Activated CD8-positive, alpha-beta memory T cell treated with anti-CD3 and anti-CD28 coated beads, Interleukin-2, amount 10 ng/mL, durations not matched to agents 7 days and 5 days (primary cell): Measurements from ENCODE around the gene GABPB2. TPM values are rescaled to one million over a fixed set of nuclear protein-coding genes. Genes with fewer than 3 reads are reported as not detected.

Experiments
- ATAC-seq: fragments of 150-1000 bp; cut with Tn5 transposase; one replicate; pipeline ENCODE4 v1.10.0; 2021; ENCODE audit warnings: moderate library complexity
- CTCF ChIA-PET: fragments of 350-600 bp; sonication (Branson Sonifier 250); formaldehyde crosslinking; loops from one replicate; lab custom pipeline; 2021; ENCODE audit warnings: antibody characterized with exemption; lab: Charles Lee
- DNase-seq: peaks from one replicate; pipeline ENCODE4 v3.0.0-alpha.2; 2020
- H3K27ac Mint-ChIP-seq: one replicate; pipeline ENCODE4 v1.8.0; 2021; ENCODE audit warnings: mild to moderate bottlenecking, mixed read lengths
- H3K27me3 Mint-ChIP-seq: one replicate; pipeline ENCODE4 v1.8.0; 2021; ENCODE audit warnings: mixed read lengths
- H3K36me3 Mint-ChIP-seq: one replicate; pipeline ENCODE4 v1.8.0; 2021; ENCODE audit warnings: mild to moderate bottlenecking, mixed read lengths
- H3K4me1 Mint-ChIP-seq: one replicate; pipeline ENCODE4 v1.8.0; 2021; ENCODE audit warnings: mixed read lengths
- H3K4me3 Mint-ChIP-seq: one replicate; pipeline ENCODE4 v1.8.0; 2021; ENCODE audit warnings: mild to moderate bottlenecking, moderate library complexity, mixed read lengths
- H3K9me3 Mint-ChIP-seq: one replicate; pipeline ENCODE4 v1.8.0; 2022; ENCODE audit warnings: low read depth, mixed read lengths
- total RNA-seq, 2 experiments: library from RNA; stranded (reverse); gene quantifications; one replicate each; pipeline ENCODE4 v1.2.3, GENCODE V29; 2021

Gene GABPB2
- total RNA-seq, 2 experiments from 2014 or later, result 20.0 to 23.9 TPM

- H3K27me3 Mint-ChIP-seq, result no peaks in the 10 kb centered on the region
Observed at GRCh38 chr1:151049458-151049857, 21.1 kb upstream of the GABPB2 start.

DNA sequence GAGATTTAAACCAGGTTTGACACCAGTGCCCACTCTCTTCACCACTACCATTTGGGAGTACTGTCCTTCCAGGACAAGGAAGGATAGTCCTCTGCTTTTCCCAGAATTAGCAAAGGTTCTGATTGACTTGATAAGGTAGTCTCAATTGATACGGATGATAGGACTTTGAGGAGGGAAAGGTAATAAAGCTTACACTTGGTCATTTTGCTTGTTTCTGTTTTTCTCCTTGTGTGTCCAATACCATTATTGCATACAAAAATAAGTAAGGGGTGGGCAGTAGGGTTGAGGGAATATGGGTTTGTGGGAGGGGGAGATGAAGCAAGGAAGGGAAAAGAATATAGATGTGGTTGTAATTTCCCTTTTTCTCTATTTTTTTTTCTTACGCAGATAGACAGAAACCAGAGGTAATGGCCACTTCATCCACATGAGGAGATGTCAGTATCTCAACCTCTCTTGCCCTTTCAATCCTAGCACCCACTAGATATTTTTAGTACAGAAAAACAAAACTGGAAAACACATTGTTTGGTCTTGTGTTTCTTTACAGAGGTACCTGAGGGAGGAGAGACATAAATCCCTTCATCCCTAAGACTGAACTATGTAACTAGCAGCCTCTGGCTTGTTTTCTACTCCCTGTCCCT lies 20.4 kb upstream of the GABPB2 start:
- H3K4me3 Mint-ChIP-seq, result no peak overlapping the region
- ATAC-seq, result no peak
- H3K27ac Mint-ChIP-seq, result peak overlapping the region; percentile 54

More at GRCh38 chr1:151049458-151049857, 21.1 kb upstream of the GABPB2 start:
- H3K36me3 Mint-ChIP-seq, result peaks cover 36% of the 10 kb centered on the region
- no peaks in the 10 kb centered on the region for H3K9me3 Mint-ChIP-seq
- CTCF ChIA-PET, result interaction anchor here (1.1 to 8.9 kb wide), 4 partner anchors 10 to 28 kb away, joined by 5 to 76 read pairs (median 39); partner anchors contain the start of genes CDC42SE1, GABPB2 and MLLT11
- H3K27ac Mint-ChIP-seq, result peak overlapping the region; percentile 54
- DNase-seq (no peak), ATAC-seq (no peak)
- peaks cover 34% of the 10 kb centered on the region for H3K4me1 Mint-ChIP-seq
- no peak overlapping the region for H3K4me3 Mint-ChIP-seq

DNA sequence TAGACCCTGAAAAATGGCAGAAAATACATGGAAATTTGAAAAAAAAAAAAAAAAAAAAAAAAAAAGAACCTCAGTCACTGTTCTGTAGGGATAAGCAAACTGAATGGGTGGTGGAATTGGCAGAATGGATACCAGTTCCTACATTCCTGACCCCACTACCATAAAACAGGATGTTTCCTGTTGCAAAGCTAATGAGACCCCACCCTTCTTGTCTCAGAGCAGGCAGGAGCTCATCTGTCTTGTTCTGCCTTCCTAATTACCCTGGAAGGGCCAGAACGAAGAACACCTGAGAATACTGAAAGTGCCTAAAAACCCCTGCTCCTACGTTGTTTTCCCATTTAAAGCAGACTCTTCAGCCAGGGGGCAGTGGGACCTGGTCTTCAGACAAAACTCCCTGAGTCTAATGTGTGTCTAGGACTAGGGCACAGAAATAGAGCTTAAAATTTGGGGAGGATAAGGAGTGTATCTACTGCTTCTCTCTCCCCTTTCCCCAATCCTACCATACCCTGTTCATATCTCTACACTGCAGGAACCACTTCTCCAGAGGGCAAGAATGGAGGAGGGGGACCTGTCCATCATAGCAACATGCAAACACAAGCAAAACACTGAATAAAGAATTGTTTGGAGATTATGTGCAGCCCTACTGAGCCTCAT lies 19.1 kb upstream of the GABPB2 start:
- ATAC-seq (no peak), DNase-seq (no peak)
- Mint-ChIP-seq H3K4me1 (peaks cover 52% of the 10 kb centered on the region), H3K27me3 (no peaks in the 10 kb centered on the region), H3K36me3 (peaks cover 55% of the 10 kb centered on the region), H3K9me3 (no peaks in the 10 kb centered on the region), H3K27ac (peak overlapping the region; percentile 35), H3K4me3 (no peak overlapping the region)
- CTCF ChIA-PET, result interaction anchor here (0.9 to 8.9 kb wide), 3 partner anchors 8 to 56 kb away, joined by 3 to 76 read pairs (median 71); partner anchors contain the start of genes CDC42SE1 and MLLT11

More for the DNA sequence above, 20.4 kb upstream of the GABPB2 start:
- H3K36me3 Mint-ChIP-seq, result peaks cover 42% of the 10 kb centered on the region
- no peaks in the 10 kb centered on the region for H3K9me3 Mint-ChIP-seq
- DNase-seq, result no peak
- peaks cover 39% of the 10 kb centered on the region for H3K4me1 Mint-ChIP-seq
- CTCF ChIA-PET, result interaction anchor here (0.9 to 8.9 kb wide), 5 partner anchors 9 to 55 kb away, joined by 3 to 76 read pairs (median 7); partner anchors contain the start of genes CDC42SE1, GABPB2 and MLLT11
- no peaks in the 10 kb centered on the region for H3K27me3 Mint-ChIP-seq

GRCh38 chr1:151054971-151055547 lies 15.5 kb upstream of the GABPB2 start:
- DNase-seq, result no peak
- H3K27ac Mint-ChIP-seq, result peak overlapping the region; percentile 96
- peak overlapping the region; percentile 91 for H3K4me3 Mint-ChIP-seq
- no peak for ATAC-seq
- H3K9me3 Mint-ChIP-seq, result no peaks in the 10 kb centered on the region
- peaks cover 75% of the 10 kb centered on the region for H3K36me3 Mint-ChIP-seq
- H3K4me1 Mint-ChIP-seq, result peaks cover 41% of the 10 kb centered on the region
- H3K27me3 Mint-ChIP-seq, result no peaks in the 10 kb centered on the region
- CTCF ChIA-PET, result interaction anchor here (1.1 to 8.3 kb wide), 6 partner anchors 6 to 44 kb away, joined by 3 to 71 read pairs (median 6); partner anchors contain the start of genes C1orf56 and GABPB2

DNA sequence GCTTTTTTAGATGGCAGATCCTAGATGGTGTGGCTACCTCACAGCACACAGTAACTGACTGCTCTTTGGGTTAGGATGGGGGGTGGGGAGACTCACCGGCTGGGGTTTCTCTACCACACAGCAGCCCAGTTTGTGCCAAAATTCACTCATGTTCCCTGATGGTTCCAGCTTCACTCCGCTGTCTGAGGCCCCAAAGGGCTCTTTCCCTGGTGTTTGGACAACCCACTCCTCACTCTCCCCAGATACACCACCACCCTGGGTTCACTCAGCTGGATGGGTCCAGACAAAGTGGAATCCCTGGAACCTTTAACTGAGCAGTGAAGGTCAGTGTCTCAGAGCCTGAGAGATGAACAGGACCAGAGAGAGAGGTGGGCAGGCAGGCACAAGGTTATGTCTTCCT lies 15.0 kb upstream of the GABPB2 start:
- CTCF ChIA-PET, result interaction anchor here (1.1 to 8.3 kb wide), 6 partner anchors 7 to 44 kb away, joined by 3 to 71 read pairs (median 6); partner anchors contain the start of genes C1orf56 and GABPB2
- H3K4me1 Mint-ChIP-seq, result peaks cover 44% of the 10 kb centered on the region
- no peaks in the 10 kb centered on the region for H3K27me3 Mint-ChIP-seq
- H3K36me3 Mint-ChIP-seq, result peaks cover 72% of the 10 kb centered on the region
- ATAC-seq (no peak), DNase-seq (no peak)
- no peaks in the 10 kb centered on the region for H3K9me3 Mint-ChIP-seq
- peak overlapping the region; percentile 96 for H3K27ac Mint-ChIP-seq
- peak overlapping the region; percentile 91 for H3K4me3 Mint-ChIP-seq

GRCh38 chr1:151056149-151056548 lies 14.4 kb upstream of the GABPB2 start:
- Mint-ChIP-seq H3K27me3 (no peaks in the 10 kb centered on the region), H3K27ac (peak overlapping the region; percentile 96), H3K9me3 (no peaks in the 10 kb centered on the region), H3K4me1 (peaks cover 49% of the 10 kb centered on the region), H3K36me3 (peaks cover 70% of the 10 kb centered on the region), H3K4me3 (peak overlapping the region; percentile 91)
- ATAC-seq (peak; percentile 20), DNase-seq (peak; percentile 53)
- CTCF ChIA-PET, result interaction anchor here (1.1 to 8.3 kb wide), 8 partner anchors 7 to 43 kb away, joined by 3 to 71 read pairs (median 9); partner anchors contain the start of genes C1orf56 and GABPB2

DNA sequence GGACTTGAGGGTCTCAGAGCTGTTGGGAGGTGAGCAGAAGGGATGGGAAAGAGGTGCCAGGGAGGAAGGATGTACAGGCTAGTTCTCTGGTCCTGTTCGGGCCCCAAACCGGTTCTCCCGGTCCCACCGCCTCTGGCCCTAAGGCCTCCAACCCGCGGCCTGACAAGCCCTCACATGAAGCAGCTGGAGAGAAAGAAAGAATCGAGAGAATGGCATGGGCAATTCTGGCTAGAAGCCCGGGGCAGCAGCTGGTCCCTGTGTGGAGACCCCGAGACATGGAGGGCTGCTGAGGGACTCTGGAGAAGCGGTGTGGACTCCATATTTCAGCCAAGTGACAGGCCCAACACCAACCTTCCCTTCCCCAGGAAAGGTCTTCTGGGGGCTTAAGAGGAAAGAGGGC lies 11.9 kb upstream of the GABPB2 start:
- peak overlapping the region; percentile 91 for H3K4me3 Mint-ChIP-seq
- peaks cover 55% of the 10 kb centered on the region for H3K4me1 Mint-ChIP-seq
- no peaks in the 10 kb centered on the region for H3K27me3 Mint-ChIP-seq
- ATAC-seq (peak; percentile 0), DNase-seq (peak; percentile 51)
- H3K27ac Mint-ChIP-seq, result peak overlapping the region; percentile 96
- peaks cover 49% of the 10 kb centered on the region for H3K36me3 Mint-ChIP-seq
- no peaks in the 10 kb centered on the region for H3K9me3 Mint-ChIP-seq
- CTCF ChIA-PET, result interaction anchor here (0.6 to 8.3 kb wide), 12 partner anchors 9 to 139 kb away, joined by 3 to 71 read pairs (median 4); partner anchors contain the start of genes C1orf56, GABPB2, MINDY1 and TNFAIP8L2

- peak within 1 kb of the TSS; percentile 91 for H3K4me3 Mint-ChIP-seq
- H3K4me1 Mint-ChIP-seq, result peaks cover 53% of the 10 kb centered on the region
- CTCF ChIA-PET, result interaction anchor here (0.6 to 8.3 kb wide), 15 partner anchors 9 to 129 kb away, joined by 3 to 71 read pairs (median 4); partner anchors contain the start of genes C1orf56, GABPB2, MINDY1 and TNFAIP8L2
- peak within 1 kb of the TSS; percentile 96 for H3K27ac Mint-ChIP-seq
- no peaks in the 10 kb centered on the region for H3K27me3 Mint-ChIP-seq
- ATAC-seq, result peak; percentile 80
- H3K36me3 Mint-ChIP-seq, result peaks cover 43% of the 10 kb centered on the region
- H3K9me3 Mint-ChIP-seq, result no peaks in the 10 kb centered on the region
- DNase-seq, result peak; percentile 92
Observed at GRCh38 chr1:151059109-151060006, 11.2 kb upstream of the GABPB2 start, which contains the start of gene CDC42SE1. Gene CDC42SE1 (minus strand): TSS chr1:151059622. CDS start chr1:151055730, 3,892 bp downstream.

DNA sequence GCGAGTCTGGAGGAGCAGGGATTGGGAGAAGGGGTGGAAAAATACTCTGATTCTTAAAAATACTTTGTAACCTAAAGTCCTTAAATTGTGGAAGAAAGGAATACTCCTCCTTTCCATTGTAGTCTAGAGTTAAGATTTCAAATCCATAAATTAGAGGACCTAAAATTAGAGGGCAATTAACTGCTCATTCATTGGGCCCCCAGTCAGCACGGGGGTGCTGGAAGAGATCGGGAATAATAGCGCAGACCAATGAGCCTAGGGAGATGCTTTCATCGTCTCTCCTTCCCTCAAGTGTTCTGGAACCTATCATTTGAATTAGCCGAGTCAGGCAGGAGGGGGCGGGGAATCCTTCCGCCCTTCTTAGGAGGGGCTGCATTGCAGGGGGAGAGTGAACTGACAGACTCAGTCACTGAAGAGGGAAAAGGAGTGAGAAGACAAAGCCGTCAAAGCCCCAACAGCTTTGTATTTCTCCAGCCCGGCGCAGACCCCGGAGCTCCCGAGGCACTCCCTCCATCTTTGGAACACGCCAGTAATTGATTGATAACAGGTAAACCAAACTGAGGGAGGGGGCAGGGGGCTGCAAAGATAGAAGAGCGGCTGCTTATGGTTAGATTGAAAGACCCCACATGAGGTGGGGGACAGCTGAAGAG lies 10.4 kb upstream of the GABPB2 start, which contains the start of gene MLLT11:
MLLT11 (plus strand) TSS at position 391 of the 650 bp plus-strand sequence. CDS start 6,828 bp downstream, outside the sequence.
- Mint-ChIP-seq H3K4me1 (peaks cover 47% of the 10 kb centered on the region), H3K27me3 (no peaks in the 10 kb centered on the region), H3K36me3 (peaks cover 36% of the 10 kb centered on the region), H3K27ac (peak within 1 kb of the TSS; percentile 96), H3K9me3 (no peaks in the 10 kb centered on the region), H3K4me3 (peak within 1 kb of the TSS; percentile 91)
- DNase-seq (peak; percentile 59), ATAC-seq (no peak)
- CTCF ChIA-PET, result interaction anchor here (0.6 to 8.3 kb wide), 14 partner anchors 8 to 129 kb away, joined by 3 to 71 read pairs (median 4); partner anchors contain the start of genes C1orf56, GABPB2 and TNFAIP8L2

DNA sequence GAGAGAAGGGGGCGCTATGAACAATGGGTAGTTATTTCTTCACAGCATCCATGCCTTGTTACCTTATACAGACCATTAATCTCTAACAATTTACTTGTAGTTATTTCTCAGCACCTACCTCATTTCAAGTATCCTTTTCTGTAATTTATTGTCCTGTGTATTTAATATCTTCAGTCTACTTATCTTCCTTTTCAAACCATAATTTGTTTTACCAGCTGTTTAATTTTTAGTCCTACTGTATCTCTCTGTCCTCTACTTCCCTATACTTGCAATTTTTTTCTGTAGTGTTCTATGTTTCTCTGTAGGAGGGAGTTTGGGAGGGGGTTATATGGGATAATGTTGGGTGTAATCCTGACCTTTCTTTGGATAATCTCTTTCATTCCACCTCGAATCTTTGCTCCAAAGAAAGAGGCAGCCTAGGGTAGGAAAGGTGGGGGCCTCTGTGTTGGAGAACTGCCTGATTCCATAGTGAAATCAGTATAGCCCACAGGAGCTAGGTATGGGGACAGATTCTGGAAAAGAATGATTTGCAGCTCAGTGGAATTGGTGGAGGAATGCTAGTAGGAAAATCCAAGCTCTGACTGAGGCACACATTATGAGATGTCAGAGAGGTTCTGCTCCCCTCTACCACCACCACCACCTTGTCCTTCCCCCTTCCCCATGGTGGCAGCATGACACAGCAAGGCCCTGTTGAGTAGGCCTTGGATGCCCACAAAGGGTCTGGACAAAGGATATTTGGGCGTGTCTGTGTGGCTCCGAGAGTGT lies 9.7 kb upstream of the GABPB2 start:
- ATAC-seq (no peak), DNase-seq (no peak)
- Mint-ChIP-seq H3K4me3 (peak overlapping the region; percentile 91), H3K9me3 (no peaks in the 10 kb centered on the region), H3K36me3 (peaks cover 29% of the 10 kb centered on the region), H3K27ac (peak overlapping the region; percentile 96), H3K27me3 (no peaks in the 10 kb centered on the region), H3K4me1 (peaks cover 40% of the 10 kb centered on the region)
- CTCF ChIA-PET, result interaction anchor here (0.6 to 8.3 kb wide), 9 partner anchors 10 to 96 kb away, joined by 3 to 71 read pairs (median 4); partner anchors contain the start of genes C1orf56, GABPB2 and TNFAIP8L2

GRCh38 chr1:151061704-151062103 lies 8.9 kb upstream of the GABPB2 start:
- no peaks in the 10 kb centered on the region for H3K27me3 Mint-ChIP-seq
- H3K4me3 Mint-ChIP-seq, result no peak overlapping the region
- ATAC-seq (no peak), DNase-seq (no peak)
- no peaks in the 10 kb centered on the region for H3K9me3 Mint-ChIP-seq
- H3K4me1 Mint-ChIP-seq, result peaks cover 31% of the 10 kb centered on the region
- peaks cover 21% of the 10 kb centered on the region for H3K36me3 Mint-ChIP-seq
- H3K27ac Mint-ChIP-seq, result no peak overlapping the region
- CTCF ChIA-PET, result interaction anchor here (0.8 to 8.3 kb wide), 6 partner anchors 10 to 95 kb away, joined by 3 to 71 read pairs (median 20); partner anchors contain the start of genes C1orf56, GABPB2 and TNFAIP8L2
